H1 (cell line): ENCODE data around the gene PDGFB. TPM values are rescaled to one million over a fixed set of nuclear protein-coding genes. Genes with fewer than 3 reads are reported as not detected.

Source experiments
- CTCF ChIA-PET: fragments of 300-600 bp; sonication (Branson Sonifier 250); formaldehyde crosslinking; loops from one replicate; lab custom pipeline; 2021; ENCODE audit not compliant: partially characterized antibody; lab: Charles Lee
- POLR2A ChIA-PET: fragments of 300-600 bp; sonication (Branson Sonifier 250); formaldehyde crosslinking; loops from one replicate; lab custom pipeline; 2021; ENCODE audit warnings: inconsistent platforms; ENCODE audit not compliant: partially characterized antibody; lab: Charles Lee
- DNase-seq, 2 experiments: peaks; one replicate each; pipeline versions ENCODE4 v3.0.0 to v3.0.0-alpha.2; 2010 to 2022; ENCODE audit warnings: low spot score in 2 of 2, low read depth in 1 of 2, mixed read lengths in 1 of 2
- FAIRE-seq: peaks from 2 replicates; lab custom pipeline; 2011; peaks lifted over from hg19 to GRCh38; lab: Jason Lieb, UNC
- H2AFZ ChIP-seq: 2 replicates; pipeline ENCODE4 v1.8.1; 2012; ENCODE audit warnings: low read length, inconsistent platforms
- H2AK5ac ChIP-seq: 2 replicates; pipeline ENCODE4 v1.6.1; 2013; ENCODE audit warnings: low read depth, low read length
- H2BK120ac ChIP-seq: replicated peaks from 2 replicates; pipeline ENCODE3; 2013; ENCODE audit warnings: low read depth, low read length, inconsistent platforms
- H2BK12ac ChIP-seq: 2 replicates; pipeline ENCODE4 v1.6.1; 2013; ENCODE audit warnings: low read depth, low read length
- H2BK15ac ChIP-seq: 2 replicates; pipeline ENCODE4 v1.6.1; 2013; ENCODE audit warnings: low read length
- H2BK20ac ChIP-seq: 2 replicates; pipeline ENCODE4 v1.6.1; 2013; ENCODE audit warnings: low read length
- H2BK5ac ChIP-seq: 2 replicates; pipeline ENCODE4 v1.6.1; 2013; ENCODE audit warnings: low read depth, low read length
- H3K14ac ChIP-seq: 2 replicates; pipeline ENCODE4 v1.6.1; 2013; ENCODE audit warnings: inconsistent platforms; ENCODE audit not compliant: insufficient read length
- H3K18ac ChIP-seq: 2 replicates; pipeline ENCODE4 v1.6.1; 2013; ENCODE audit warnings: low read length; ENCODE audit errors: extremely low read depth
- H3K23ac ChIP-seq: 2 replicates; pipeline ENCODE4 v1.6.1; 2013; ENCODE audit warnings: inconsistent platforms; ENCODE audit not compliant: insufficient read length
- H3K23me2 ChIP-seq: 2 replicates; pipeline ENCODE4 v1.6.1; 2013; ENCODE audit warnings: low read depth, low read length
- H3K27ac ChIP-seq: 2 replicates; pipeline ENCODE4 v1.6.1; 2011; ENCODE audit warnings: low read depth, low read length, inconsistent platforms
- H3K27me3 ChIP-seq, 4 experiments: replicated peaks in 1 of 4; 1 replicate in 1 of 4; 2 replicates in 3 of 4; pipeline versions ENCODE4 v1.6.1 to v1.8.1; 2011 to 2013; ENCODE audit warnings: low read length in 3 of 4, mild to moderate bottlenecking in 3 of 4, inconsistent platforms in 2 of 4, mixed read lengths in 2 of 4, moderate library complexity in 1 of 4; ENCODE audit not compliant: control insufficient read depth in 3 of 4, insufficient read depth in 3 of 4; ENCODE audit errors: extremely low read depth in 1 of 4
- H3K36me3 ChIP-seq, 4 experiments: 2 replicates each; pipeline versions ENCODE4 v1.6.1 to v1.8.1; 2011 to 2013; ENCODE audit warnings: mild to moderate bottlenecking in 4 of 4, low read length in 3 of 4, moderate library complexity in 2 of 4, control low read depth in 1 of 4, inconsistent platforms in 1 of 4; ENCODE audit not compliant: insufficient read depth in 4 of 4, control insufficient read depth in 2 of 4
- H3K4ac ChIP-seq: replicated peaks from 2 replicates; pipeline ENCODE3; 2013; ENCODE audit warnings: low read length, low read depth, mixed read lengths, inconsistent platforms; ENCODE audit not compliant: insufficient read length
- H3K4me1 ChIP-seq, 4 experiments: replicated peaks in 1 of 4; 1 replicate in 1 of 4; 2 replicates in 3 of 4; pipeline versions ENCODE4 v1.6.1 to v1.8.1; 2011 to 2013; ENCODE audit warnings: low read length in 3 of 4, inconsistent platforms in 2 of 4, mixed read lengths in 1 of 4; ENCODE audit not compliant: insufficient read depth in 4 of 4, control insufficient read depth in 3 of 4
- H3K4me2 ChIP-seq, 2 experiments: 2 replicates each; pipeline versions ENCODE4 v1.6.1 to v1.8.1; 2011 to 2013; ENCODE audit warnings: low read depth in 2 of 2, low read length in 2 of 2, control low read depth in 1 of 2, inconsistent platforms in 1 of 2, mild to moderate bottlenecking in 1 of 2; ENCODE audit not compliant: insufficient read depth in 1 of 2
- H3K4me3 ChIP-seq, 4 experiments: fragments of 200-600, 300-600 bp in 1 of 4; sonication (generic), shearing (Covaris generic), sonication (Bioruptor Twin) in 1 of 4; 2 replicates each; pipeline versions ENCODE4 v1.5.1 to v1.8.1; 2011 to 2016; ENCODE audit warnings: low read length in 4 of 4, low read depth in 3 of 4, control low read depth in 2 of 4, inconsistent platforms in 2 of 4, mild to moderate bottlenecking in 2 of 4, mixed read lengths in 1 of 4, moderate library complexity in 1 of 4; ENCODE audit not compliant: insufficient read depth in 2 of 4; ENCODE audit errors: extremely low read depth in 1 of 4
- H3K56ac ChIP-seq: replicated peaks from 2 replicates; pipeline ENCODE3; 2013; ENCODE audit warnings: low read depth, mild to moderate bottlenecking, mixed read lengths, low read length, inconsistent platforms; ENCODE audit not compliant: insufficient read length
- H3K79me1 ChIP-seq: 2 replicates; pipeline ENCODE4 v1.6.1; 2013; ENCODE audit warnings: low read depth, low read length, control low read depth
- H3K79me2 ChIP-seq, 2 experiments: 2 replicates each; pipeline versions ENCODE4 v1.6.1 to v1.8.1; 2012 to 2013; ENCODE audit warnings: low read length in 2 of 2, mild to moderate bottlenecking in 2 of 2, inconsistent platforms in 1 of 2; ENCODE audit not compliant: insufficient read depth in 2 of 2, control insufficient read depth in 1 of 2
- H3K9ac ChIP-seq, 4 experiments: replicated peaks in 1 of 4; 1 replicate in 1 of 4; 2 replicates in 3 of 4; pipeline versions ENCODE4 v1.6.1 to v1.8.1; 2011 to 2013; ENCODE audit warnings: low read depth in 3 of 4, low read length in 3 of 4, control low read depth in 2 of 4, mild to moderate bottlenecking in 2 of 4, moderate library complexity in 2 of 4, inconsistent platforms in 1 of 4; ENCODE audit errors: extremely low read depth in 1 of 4
- H3K9me3 ChIP-seq, 2 experiments: 2 replicates each; pipeline versions ENCODE4 v1.6.1 to v1.8.1; 2012 to 2013; ENCODE audit warnings: mild to moderate bottlenecking in 2 of 2, moderate library complexity in 2 of 2, control low read depth in 1 of 2, inconsistent platforms in 1 of 2, low read depth in 1 of 2, low read length in 1 of 2, mixed read lengths in 1 of 2; ENCODE audit not compliant: insufficient read depth in 2 of 2
- H4K20me1 ChIP-seq, 2 experiments: replicated peaks in 1 of 2; 2 replicates each; pipeline versions ENCODE3 to v1.8.1; 2011 to 2013; ENCODE audit warnings: inconsistent platforms in 2 of 2, low read length in 2 of 2, mild to moderate bottlenecking in 1 of 2; ENCODE audit not compliant: insufficient read depth in 2 of 2, control insufficient read depth in 1 of 2
- H4K5ac ChIP-seq: 2 replicates; pipeline ENCODE4 v1.6.1; 2013; ENCODE audit warnings: low read length, low read depth, mixed read lengths, inconsistent platforms; ENCODE audit not compliant: insufficient read length
- H4K8ac ChIP-seq: 2 replicates; pipeline ENCODE4 v1.8.0; 2013; ENCODE audit warnings: mild to moderate bottlenecking, moderate library complexity, low read length, inconsistent platforms; ENCODE audit not compliant: insufficient read depth; ENCODE audit errors: extremely low read depth
- H4K91ac ChIP-seq: replicated peaks from 2 replicates; pipeline ENCODE3; 2013; ENCODE audit warnings: low read length, mixed read lengths, inconsistent platforms; ENCODE audit not compliant: insufficient read length
- E2F6 ChIP-seq: IDR thresholded peaks from 2 replicates; pipeline ENCODE4 v1.6.1; 2012; ENCODE audit warnings: inconsistent platforms
- HDAC6 ChIP-seq: IDR thresholded peaks from one replicate; pipeline ENCODE4 v1.7.1; 2012; ENCODE audit warnings: low read depth, mild to moderate bottlenecking, inconsistent platforms, low read length, moderate library complexity
- WGBS, 2 experiments: shearing (Covaris generic) in 1 of 2; methylation state at CpG; one replicate each; pipeline versions ENCODE4 v1.1.6 to v1.1.7; 2013 to 2015; ENCODE audit warnings: low lambda C conversion rate in 2 of 2, mixed read lengths in 2 of 2, inconsistent platforms in 1 of 2, low coverage in 1 of 2, missing lambda C conversion rate in 1 of 2; ENCODE audit not compliant: insufficient replicate concordance in 2 of 2, insufficient coverage in 1 of 2, insufficient read length in 1 of 2; ENCODE audit errors: extremely low coverage in 1 of 2, missing lambda C conversion rate in 1 of 2; 5-methylcytosine and 5-hydroxymethylcytosine counted together
- polyA plus RNA-seq, 7 experiments: library from polyadenylated mRNA; depleted of rRNA in 3 of 7; stranded (reverse) in 5 of 7; unstranded in 2 of 7; fragments of >200 nt in 5 of 7; fragments of 200-250 nt in 2 of 7; gene quantifications; 1 replicate in 5 of 7; 2 replicates in 1 of 7; 4 replicates in 1 of 7; pipeline versions ENCODE4 v1.2.1 to v1.2.3, GENCODE V29; 2011 to 2013; ENCODE audit warnings: missing spikeins in 2 of 7, mixed read lengths in 2 of 7
- total RNA-seq: library from RNA; stranded (reverse); fragmentation: NEBNext Ultra II Directional; extraction: Animal tissue kit (Norgen Biotek cat#: 25700); gene quantifications from 2 replicates; pipeline ENCODE4 v1.2.1, GENCODE V29; 2021

The PDGFB gene
- total and polyA plus RNA-seq, 2 of the 8 experiments (the other 6 are each of a cell fraction or from before 2014, with no cell fraction given): 3.9 to 8.5 TPM

GRCh38 chr22:39184586-39185577, 59.9 kb downstream of the PDGFB start:
- Histone ChIP-seq H3K4me2 (no peak overlapping the region), H2BK12ac (peak overlapping the region; percentile 96), H4K20me1 (no peaks in the 10 kb centered on the region), H3K79me2 (no peaks in the 10 kb centered on the region), H3K27ac (no peak overlapping the region), H2AK5ac (peak overlapping the region; percentile 98), H2BK20ac (0 out of 2 replicates have a peak overlapping the region, but pooled peaks have one; percentile 35), H3K23me2 (no peaks in the 10 kb centered on the region), H2BK5ac (peak overlapping the region; percentile 71; the same call in 1 of the 2 replicates), H3K18ac (no peak overlapping the region), H3K9me3 (peaks cover 0 to 8% of the 10 kb centered on the region in 2 experiments; a peak in 2 of 4 replicates), H3K9ac (peak overlapping the region in 1 of 4 experiments; percentile 4; a peak in 3 of 7 replicates), H3K23ac (no peak overlapping the region), H3K4me3 (no peak overlapping the region), H3K79me1 (no peaks in the 10 kb centered on the region), H4K91ac (peak overlapping the region; percentile 52), H3K14ac (no peak overlapping the region), H4K5ac (no peak overlapping the region), H2BK15ac (0 out of 2 replicates have a peak overlapping the region, but pooled peaks have one; percentile 24), H4K8ac (no peak overlapping the region; the same call in 1 of the 2 replicates), H3K4ac (no peak overlapping the region), H3K56ac (no peak overlapping the region), H2BK120ac (no peak overlapping the region), H3K27me3 (no peaks in the 10 kb centered on the region), H3K4me1 (peaks cover 0 to 10% (median 1%) of the 10 kb centered on the region in 4 experiments; a peak in 4 of 7 replicates), H2AFZ (no peak overlapping the region), H3K36me3 (no peaks in the 10 kb centered on the region)
- FAIRE-seq (no peak), DNase-seq (no peak)
- TF ChIP-seq HDAC6: no peak
- no peak for TF ChIP-seq E2F6
- ChIA-PET CTCF (interaction anchor here (0.7 to 3.0 kb wide), 5 partner anchors 15 to 132 kb away, joined by 3 to 14 read pairs (median 8); no protein-coding TSS in a partner anchor), POLR2A (interaction anchor here (1.1 to 4.4 kb wide), 11 partner anchors 9 to 133 kb away, joined by 3 to 31 read pairs (median 7); partner anchors contain the start of gene RPL3)
- 91% methylated on average over 23 of the region's 23 CpGs; no CpG with 5 or more reads in 1 of the 2 experiments for WGBS, 2 experiments
